ENCODE measurements around the gene TSPAN3.

The TSPAN3 gene

DNA sequence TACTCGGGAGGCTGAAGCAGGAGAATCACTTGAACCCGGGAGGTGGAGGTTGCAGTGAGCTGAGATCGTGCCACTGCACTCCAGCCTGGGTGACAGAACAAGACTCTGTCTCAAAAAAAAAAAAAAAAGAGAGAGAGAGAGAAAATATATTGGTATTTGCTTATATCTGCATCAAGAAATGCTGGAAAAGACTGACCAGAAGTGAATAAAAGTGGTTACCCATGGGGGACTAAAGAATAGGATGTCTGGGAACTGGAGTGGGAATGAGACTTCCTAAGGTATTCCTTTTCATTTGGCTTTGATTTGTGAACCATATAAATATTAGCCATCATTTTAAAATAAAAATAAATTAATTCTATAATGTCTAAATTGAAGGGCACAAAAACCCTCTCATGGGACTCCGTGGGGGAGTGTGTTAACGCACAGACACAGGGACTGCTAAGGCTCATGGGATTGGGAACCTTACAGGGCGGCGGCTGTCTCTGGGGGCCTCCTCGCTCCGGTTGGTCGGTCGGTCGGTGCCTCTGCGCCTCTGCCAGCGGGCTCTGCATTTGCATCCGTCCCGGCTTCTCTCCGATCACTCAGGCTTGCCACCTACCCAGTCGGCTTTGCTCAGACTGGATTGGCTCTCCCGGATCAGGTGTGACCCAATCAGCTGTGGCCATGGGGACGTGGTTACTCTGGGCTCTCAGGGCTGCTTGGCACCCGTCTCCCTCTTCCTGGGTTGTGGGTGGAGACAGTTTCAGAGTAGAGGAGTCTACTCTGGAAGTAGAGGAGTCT, 12.7 kb upstream of the TSPAN3 start:
- peak; percentile 46 for FAIRE-seq
- DNase-seq (ENCODE audit: insufficient read length): peak; percentile 66
- TF ChIP-seq POLR2AphosphoS5 (IDR thresholded peaks at IDR 0.05; ENCODE audit: low read depth, low read length) (no peak), TAF1 (IDR thresholded peaks at IDR 0.05; ENCODE audit: borderline replicate concordance, low read depth, low read length) (no peak), POLR2A (IDR thresholded peaks at IDR 0.05; ENCODE audit: low read depth, low read length) (no peak)

- FAIRE-seq (no peak), DNase-seq (ENCODE audit: insufficient read length) (no peak)
- TF ChIP-seq POLR2A (IDR thresholded peaks at IDR 0.05; ENCODE audit: low read depth, low read length) (no peak), POLR2AphosphoS5 (IDR thresholded peaks at IDR 0.05; ENCODE audit: low read depth, low read length) (no peak), TAF1 (IDR thresholded peaks at IDR 0.05; ENCODE audit: borderline replicate concordance, low read depth, low read length) (no peak)
These were observed 11.1 kb upstream of the TSPAN3 start for GRCh38 chr15:77081971-77082370.

DNA sequence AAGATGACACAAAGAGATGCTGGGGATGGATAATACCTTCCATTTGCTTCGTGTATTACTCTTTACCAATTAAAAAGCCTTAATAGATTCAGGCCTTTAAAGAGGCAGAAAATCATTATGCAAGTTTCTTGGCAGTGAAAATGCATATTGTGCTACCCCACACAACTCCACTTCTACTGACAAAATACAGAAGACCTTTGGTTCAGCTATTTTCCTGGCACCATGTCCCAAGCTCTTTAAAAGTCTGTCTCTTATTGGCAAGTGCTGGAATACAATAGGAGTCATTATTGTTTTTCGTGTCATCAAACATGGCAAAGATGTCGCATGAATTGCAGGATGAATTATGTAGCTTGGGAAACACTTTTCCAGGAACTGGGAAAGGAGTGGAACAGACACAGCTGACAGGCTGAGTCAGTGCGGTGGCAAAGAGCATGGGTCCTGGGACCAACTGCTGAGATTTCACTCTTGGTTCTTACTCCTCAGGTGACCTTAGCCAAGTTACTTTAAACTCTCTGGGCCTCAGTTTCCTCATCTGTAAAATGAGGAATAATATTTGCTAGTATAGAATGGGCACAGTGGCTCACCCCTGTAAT, 5.5 kb upstream of the TSPAN3 start:
- DNase-seq (ENCODE audit: insufficient read length) (no peak), FAIRE-seq (no peak)
- no peak for TF ChIP-seq POLR2AphosphoS5 (IDR thresholded peaks at IDR 0.05; ENCODE audit: low read depth, low read length)
- no peak for TF ChIP-seq POLR2A (IDR thresholded peaks at IDR 0.05; ENCODE audit: low read depth, low read length)
- no peak for TF ChIP-seq TAF1 (IDR thresholded peaks at IDR 0.05; ENCODE audit: borderline replicate concordance, low read depth, low read length)

DNA sequence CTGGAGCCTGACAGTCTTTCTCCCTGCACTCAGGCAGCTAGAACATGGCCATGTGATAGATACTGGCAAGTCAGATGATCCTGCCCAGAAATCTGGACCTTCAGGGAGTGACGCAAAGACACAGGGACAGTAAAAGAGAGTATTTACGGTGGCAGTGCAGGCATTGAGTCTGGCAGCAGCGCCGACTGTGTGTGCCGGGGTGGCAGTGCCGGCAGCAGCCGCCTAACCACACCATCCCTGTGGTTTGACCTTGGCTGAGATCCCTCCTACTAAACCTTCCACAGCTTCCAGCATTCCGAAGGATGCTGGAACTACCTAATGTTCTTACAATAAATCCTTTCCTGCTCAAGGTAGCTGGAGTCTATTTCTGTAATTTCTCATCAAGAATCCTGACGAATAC, 4.6 kb upstream of the TSPAN3 start:
- TF ChIP-seq POLR2AphosphoS5 (IDR thresholded peaks at IDR 0.05; ENCODE audit: low read depth, low read length) (no peak), TAF1 (IDR thresholded peaks at IDR 0.05; ENCODE audit: borderline replicate concordance, low read depth, low read length) (no peak), POLR2A (IDR thresholded peaks at IDR 0.05; ENCODE audit: low read depth, low read length) (no peak)
- FAIRE-seq (no peak), DNase-seq (ENCODE audit: insufficient read length) (no peak)

DNA sequence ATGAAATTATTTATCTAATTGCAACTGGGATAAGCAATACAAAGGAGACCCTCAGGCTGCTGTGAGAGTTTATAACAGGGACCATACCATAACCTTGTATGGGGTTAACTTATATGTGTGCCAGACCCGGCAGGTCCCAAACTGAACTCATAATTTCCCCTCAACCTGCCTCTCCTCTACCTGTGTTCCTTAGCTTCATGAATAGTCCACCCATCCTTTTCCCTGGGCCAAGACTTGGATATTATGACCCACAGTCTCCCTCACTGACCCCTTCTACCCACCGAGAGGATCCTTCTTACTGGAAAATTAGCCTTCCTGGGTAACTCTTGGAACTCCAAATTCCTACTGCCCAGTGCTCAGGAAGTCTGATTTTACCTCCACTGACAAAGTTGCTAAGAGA, 3.4 kb upstream of the TSPAN3 start:
- no peak for FAIRE-seq
- TF ChIP-seq TAF1 (IDR thresholded peaks at IDR 0.05; ENCODE audit: borderline replicate concordance, low read depth, low read length) (no peak), POLR2AphosphoS5 (IDR thresholded peaks at IDR 0.05; ENCODE audit: low read depth, low read length) (no peak), POLR2A (IDR thresholded peaks at IDR 0.05; ENCODE audit: low read depth, low read length) (no peak)
- no peak for DNase-seq (ENCODE audit: insufficient read length)

- DNase-seq (ENCODE audit: insufficient read length) (no peak), FAIRE-seq (no peak)
- TF ChIP-seq POLR2A (IDR thresholded peaks at IDR 0.05; ENCODE audit: low read depth, low read length): no peak
- no peak for TF ChIP-seq POLR2AphosphoS5 (IDR thresholded peaks at IDR 0.05; ENCODE audit: low read depth, low read length)
- no peak for TF ChIP-seq TAF1 (IDR thresholded peaks at IDR 0.05; ENCODE audit: borderline replicate concordance, low read depth, low read length)
These were observed 655 bp upstream of the TSPAN3 start for GRCh38 chr15:77071305-77072223.

DNA sequence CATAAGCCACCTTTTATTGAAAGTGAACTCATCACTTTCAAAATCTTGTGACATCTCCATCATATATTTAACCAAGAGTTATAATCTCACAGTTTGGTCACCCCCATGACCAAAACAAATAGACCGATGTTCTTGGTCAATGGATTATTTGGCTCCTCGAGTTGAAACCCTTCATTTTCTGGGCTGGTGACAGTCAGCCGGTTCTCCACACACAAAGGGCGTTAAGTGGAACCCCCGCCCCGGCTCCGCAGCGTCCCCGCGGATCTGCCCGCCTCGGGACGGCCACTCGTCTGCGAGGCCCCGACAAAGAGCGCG, 772 bp downstream of the TSPAN3 start:
- DNase-seq (ENCODE audit: insufficient read length) (no peak), FAIRE-seq (no peak)
- TF ChIP-seq POLR2AphosphoS5 (IDR thresholded peaks at IDR 0.05; ENCODE audit: low read depth, low read length) (no peak), TAF1 (IDR thresholded peaks at IDR 0.05; ENCODE audit: borderline replicate concordance, low read depth, low read length) (no peak), POLR2A (IDR thresholded peaks at IDR 0.05; ENCODE audit: low read depth, low read length) (no peak)

GRCh38 chr15:77069521-77070121, 1.3 kb downstream of the TSPAN3 start:
- FAIRE-seq: peak; percentile 36
- TF ChIP-seq POLR2A (IDR thresholded peaks at IDR 0.05; ENCODE audit: low read depth, low read length): no peak
- TF ChIP-seq POLR2AphosphoS5 (IDR thresholded peaks at IDR 0.05; ENCODE audit: low read depth, low read length): no peak
- TF ChIP-seq TAF1 (IDR thresholded peaks at IDR 0.05; ENCODE audit: borderline replicate concordance, low read depth, low read length): no peak
- no peak for DNase-seq (ENCODE audit: insufficient read length)

DNA sequence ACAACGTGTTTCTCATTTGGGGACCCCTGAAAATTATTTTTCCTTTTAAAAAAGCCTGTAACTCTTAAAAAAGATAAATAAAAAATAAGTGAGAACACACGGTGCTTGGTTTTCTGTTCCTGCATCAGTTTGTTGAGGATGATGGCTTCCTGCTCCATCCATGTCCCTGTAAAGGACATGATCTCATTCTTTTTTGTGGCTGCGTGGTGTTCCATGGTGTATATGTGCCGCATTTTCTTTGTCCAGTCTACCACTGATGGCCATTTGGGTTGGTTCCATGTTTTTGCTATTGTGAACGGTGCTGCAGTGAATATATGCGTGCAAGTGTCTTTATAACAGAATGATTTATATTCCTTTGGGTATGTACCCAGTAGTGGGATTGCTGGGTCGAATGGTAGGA, 2.3 kb downstream of the TSPAN3 start:
- FAIRE-seq (no peak), DNase-seq (ENCODE audit: insufficient read length) (no peak)
- TF ChIP-seq POLR2A (IDR thresholded peaks at IDR 0.05; ENCODE audit: low read depth, low read length) (no peak), POLR2AphosphoS5 (IDR thresholded peaks at IDR 0.05; ENCODE audit: low read depth, low read length) (no peak), TAF1 (IDR thresholded peaks at IDR 0.05; ENCODE audit: borderline replicate concordance, low read depth, low read length) (no peak)

DNA sequence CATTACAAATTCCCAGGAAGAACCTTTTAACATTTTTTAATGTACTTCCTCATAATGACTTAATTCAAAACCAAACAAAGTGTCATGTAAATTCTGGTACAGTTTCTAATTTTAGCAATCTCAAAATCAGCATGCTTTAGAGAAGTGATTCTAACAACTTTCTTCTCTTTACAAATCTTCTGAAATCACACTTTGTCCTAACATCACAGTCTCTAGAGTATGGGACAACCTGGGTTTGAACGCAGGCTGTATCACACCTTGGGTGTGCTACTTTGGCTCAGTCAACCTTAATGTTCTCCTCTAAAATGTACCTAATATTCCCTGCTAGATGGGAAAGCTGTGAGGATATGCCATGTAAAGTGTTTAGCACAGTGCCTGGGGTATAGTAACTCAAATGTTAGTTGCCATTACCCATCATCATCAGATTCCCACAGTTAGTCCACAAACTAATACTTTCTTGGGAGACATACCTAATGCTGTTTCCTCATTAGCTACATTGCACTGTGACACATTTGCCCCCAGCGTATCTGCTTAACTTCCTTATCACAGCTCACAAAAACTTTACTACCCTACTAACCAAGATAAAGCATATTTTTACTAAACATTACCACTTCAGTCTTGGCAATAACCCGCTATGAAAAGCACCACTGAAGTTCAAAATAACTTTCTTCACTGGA, 3.1 kb downstream of the TSPAN3 start:
- FAIRE-seq (no peak), DNase-seq (ENCODE audit: insufficient read length) (no peak)
- TF ChIP-seq POLR2AphosphoS5 (IDR thresholded peaks at IDR 0.05; ENCODE audit: low read depth, low read length) (no peak), TAF1 (IDR thresholded peaks at IDR 0.05; ENCODE audit: borderline replicate concordance, low read depth, low read length) (no peak), POLR2A (IDR thresholded peaks at IDR 0.05; ENCODE audit: low read depth, low read length) (no peak)

Data from GM12892 (cell line).